ENCODE data around the gene RSL1D1. TPM values are rescaled to one million over a fixed set of nuclear protein-coding genes. Genes with fewer than 3 reads are reported as not detected.

The RSL1D1 gene
- total and polyA plus RNA-seq, 9 of the 15 experiments (the other 6 are each of a cell fraction or from before 2014, with no cell fraction given) = 259 to 753 (median 373) TPM

- 3% methylated on average over 32 of the region's 33 CpGs for WGBS (ENCODE audit: insufficient coverage, low coverage, missing lambda C conversion rate)
- intact Hi-C loops (cut with micrococcal nuclease) = no loop called here
- TF ChIP-seq ZFP91 (CRISPR knock-in tag; IDR thresholded peaks at IDR 0.05) = no peak
- TF ChIP-seq CHD1 (IDR thresholded peaks at IDR 0.05; ENCODE audit: low read length) = peak; percentile 9
- 0 out of 2 replicates have a peak, but pooled peaks have one; percentile 37 for TF ChIP-seq ZNF395 (CRISPR knock-in tag; IDR thresholded peaks at IDR 0.05)
- TF ChIP-seq RNF219 (CRISPR knock-in tag; IDR thresholded peaks at IDR 0.05) = no peak
- TF ChIP-seq MLX (CRISPR knock-in tag; conservative IDR thresholded peaks at IDR 0.05) = no peak
- no peak for TF ChIP-seq ZFP1 (CRISPR knock-in tag; IDR thresholded peaks at IDR 0.05)
- TF ChIP-seq NFXL1 (CRISPR knock-in tag; IDR thresholded peaks at IDR 0.05) = no peak
- TF ChIP-seq THAP12 (CRISPR knock-in tag; IDR thresholded peaks at IDR 0.05) = 0 out of 2 replicates have a peak, but pooled peaks have one; percentile 13
- TF ChIP-seq NUFIP1 (IDR thresholded peaks at IDR 0.05; ENCODE audit: partially characterized antibody) = no peak
- 0 out of 2 replicates have a peak, but pooled peaks have one; percentile 11 for TF ChIP-seq CREM (IDR thresholded peaks at IDR 0.05; ENCODE audit: low read depth)
- 0 out of 2 replicates have a peak, but pooled peaks have one; percentile 11 for TF ChIP-seq USF1 (CRISPR knock-in tag; IDR thresholded peaks at IDR 0.05)
These were observed 909 bp upstream of the RSL1D1 start for GRCh38 chr16:11852092-11852809.

More at GRCh38 chr16:11852092-11852809, 909 bp upstream of the RSL1D1 start:
- H3K79me2 ChIP-seq (ENCODE audit: control insufficient read depth, insufficient read depth, low read length) = peaks cover 94% of the 10 kb centered on the region
- peak overlapping the region; percentile 97 for H2AFZ ChIP-seq (ENCODE audit: low read depth, low read length)
- no peaks in the 10 kb centered on the region for H3K9me3 ChIP-seq (replicated peaks; ENCODE audit: control insufficient read depth, insufficient read depth, low read depth, low read length)
- peaks cover 8 to 25% of the 10 kb centered on the region in 2 experiments; a peak in 4 of 5 replicates for H3K4me1 ChIP-seq (replicated peaks in 1 of 2; ENCODE audit: control insufficient read depth in 2 of 2, insufficient read depth in 2 of 2, low read length in 2 of 2)
- DNase-seq (ENCODE audit: extremely low read depth in 1 of 4, low spot score in 3 of 4) = peak; percentile 24 to 52 (median 33)
- H3K4me3 ChIP-seq = peak overlapping the region; percentile 76
- FAIRE-seq = peak; percentile 75
- no TSS peak for BruUV-seq (replicated peaks)
- no peaks in the 10 kb centered on the region for H3K27me3 ChIP-seq (ENCODE audit: control insufficient read depth in 2 of 2, insufficient read depth in 2 of 2, low read length in 2 of 2)
- H4K20me1 ChIP-seq (replicated peaks; ENCODE audit: control insufficient read depth, insufficient read depth, low read length) = no peaks in the 10 kb centered on the region
- H3K4me2 ChIP-seq (ENCODE audit: insufficient read depth, low read length) = peak overlapping the region; percentile 100
- CTCF ChIA-PET (ENCODE audit: low intra/inter-chr PET ratio) = no interaction called here
- H3K36me3 ChIP-seq (ENCODE audit: control insufficient read depth, insufficient read depth, low read length) = peaks cover 47% of the 10 kb centered on the region
- in situ Hi-C loops (cut with MboI) = no loop called here
- POLR2A ChIA-PET = interaction anchor here (0.6 to 1.6 kb wide), 5 partner anchors 9 to 945 kb away, joined by 3 to 10 read pairs (median 4); no protein-coding TSS in a partner anchor
- H3K9me1 ChIP-seq (ENCODE audit: control insufficient read depth, insufficient read depth, low read length) = no peaks in the 10 kb centered on the region
- ATAC-seq = peak; percentile 44
- peak overlapping the region; percentile 100 for H3K9ac ChIP-seq (ENCODE audit: insufficient read depth in 1 of 2, low read depth in 2 of 2, low read length in 2 of 2)
- H3K27ac ChIP-seq (ENCODE audit: extremely low read depth, low read depth, low read length) = peak overlapping the region; percentile 91

Measured in K562 (cell line).